Measurements from ENCODE around the gene MYT1.

MYT1 gene

GRCh38 chr20:64225828-64226598 is 61.8 kb downstream of the MYT1 start:
- DNase-seq (ENCODE audit: insufficient read length, low spot score) (no peak), FAIRE-seq (no peak)
- no peak for TF ChIP-seq CTCF (IDR thresholded peaks at IDR 0.05; ENCODE audit: insufficient read depth, missing control alignments)

- no peak for DNase-seq (ENCODE audit: insufficient read length, low spot score)
- FAIRE-seq: no peak
- TF ChIP-seq CTCF (IDR thresholded peaks at IDR 0.05; ENCODE audit: insufficient read depth, missing control alignments): no peak
Measured at GRCh38 chr20:64226686-64227580, 62.7 kb downstream of the MYT1 start.

- no peak for TF ChIP-seq CTCF (IDR thresholded peaks at IDR 0.05; ENCODE audit: insufficient read depth, missing control alignments)
- FAIRE-seq (no peak), DNase-seq (ENCODE audit: insufficient read length, low spot score) (no peak)
Measured at GRCh38 chr20:64228086-64228653, 63.9 kb downstream of the MYT1 start.

GRCh38 chr20:64228751-64229506 is 64.7 kb downstream of the MYT1 start:
- FAIRE-seq (no peak), DNase-seq (ENCODE audit: insufficient read length, low spot score) (no peak)
- TF ChIP-seq CTCF (IDR thresholded peaks at IDR 0.05; ENCODE audit: insufficient read depth, missing control alignments): no peak

DNA sequence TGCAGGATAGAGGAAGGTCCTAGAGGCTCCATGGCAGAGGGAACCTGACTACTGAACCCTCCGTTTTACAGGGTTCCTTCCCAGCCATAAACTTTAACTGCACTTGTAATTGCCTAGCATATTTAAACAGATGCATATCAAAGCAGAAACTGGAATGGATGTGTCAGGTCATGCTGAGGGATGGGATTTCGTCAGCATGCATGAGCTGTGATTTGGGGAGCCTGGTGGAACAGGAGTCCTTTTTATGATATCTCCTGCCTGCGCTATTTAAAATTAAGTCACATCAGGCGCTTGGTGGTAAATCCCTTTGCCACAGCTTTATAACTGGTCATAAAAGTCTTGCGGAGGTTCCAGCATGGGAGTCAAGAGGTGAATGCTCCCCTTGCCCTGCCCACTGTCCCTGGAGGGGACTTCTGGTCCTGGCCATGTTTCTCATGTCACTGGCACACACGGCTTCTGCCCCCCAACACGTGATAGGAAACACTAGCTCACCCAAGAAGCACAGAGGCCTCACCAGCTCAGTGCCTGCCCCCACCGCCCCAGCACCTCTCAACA is 65.3 kb downstream of the MYT1 start:
- no peak for DNase-seq (ENCODE audit: insufficient read length, low spot score)
- FAIRE-seq: no peak
- no peak for TF ChIP-seq CTCF (IDR thresholded peaks at IDR 0.05; ENCODE audit: insufficient read depth, missing control alignments)

DNA sequence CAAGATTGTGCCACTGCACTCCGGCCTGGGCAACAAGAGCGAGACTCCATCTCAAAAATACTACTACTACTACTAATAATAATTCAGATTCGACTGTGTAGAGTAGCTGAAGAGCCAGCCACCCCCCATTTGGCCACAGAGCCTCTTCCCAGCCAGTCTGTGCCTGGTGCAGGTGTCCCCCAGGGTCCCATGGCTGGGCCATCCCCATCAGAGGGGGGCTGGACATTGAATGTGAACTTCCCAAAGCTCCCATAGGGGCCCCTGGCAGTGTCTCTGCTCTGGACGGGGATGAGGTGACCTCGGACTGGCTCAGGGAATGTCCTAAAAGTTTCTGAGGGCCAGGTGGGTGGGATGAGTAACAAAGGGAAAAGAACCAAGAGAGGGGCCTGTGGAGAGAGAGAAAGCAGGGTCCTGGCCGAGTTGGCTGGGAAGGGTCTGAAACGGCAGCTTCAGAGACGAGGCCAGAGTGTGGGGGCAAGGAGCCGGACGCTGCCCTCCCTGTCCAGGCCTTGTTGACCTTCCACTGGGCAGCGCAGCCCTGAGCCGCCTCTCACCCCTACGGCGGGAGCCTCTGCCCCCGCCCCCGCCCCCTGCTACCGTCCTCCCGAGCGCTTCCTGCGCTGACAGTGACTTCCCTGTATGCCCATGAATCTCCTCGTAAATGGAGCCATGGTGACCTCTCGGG is 66.4 kb downstream of the MYT1 start:
- no peak for DNase-seq (ENCODE audit: insufficient read length, low spot score)
- no peak for FAIRE-seq
- TF ChIP-seq CTCF (IDR thresholded peaks at IDR 0.05; ENCODE audit: insufficient read depth, missing control alignments): no peak
